Liver (tissue), 9 donors: Measurements from ENCODE around the gene NUDT22. TPM values are rescaled to one million over a fixed set of nuclear protein-coding genes. Genes with fewer than 3 reads are reported as not detected.

Source experiments
- DNase-seq: peaks from one replicate; pipeline ENCODE4 v3.0.0-alpha.2; 2017; ENCODE audit warnings: low spot score
- H3K27ac ChIP-seq, 2 donors: one replicate each; pipeline ENCODE4 v1.7.0; 2013; ENCODE audit warnings: inconsistent platforms in 2 of 2, low read length in 2 of 2, control low read depth in 1 of 2, low read depth in 1 of 2, mild to moderate bottlenecking in 1 of 2
- H3K27me3 ChIP-seq, 4 donors: one replicate each; pipeline versions ENCODE4 v1.6.1 to v1.7.0; 2013; ENCODE audit warnings: low read length in 3 of 4, inconsistent platforms in 1 of 4, mild to moderate bottlenecking in 1 of 4, moderate library complexity in 1 of 4; ENCODE audit not compliant: control insufficient read depth in 4 of 4, insufficient read depth in 4 of 4
- H3K36me3 ChIP-seq, 4 donors: one replicate each; pipeline versions ENCODE4 v1.6.1 to v1.7.0; 2013; ENCODE audit warnings: low read length in 3 of 4, mild to moderate bottlenecking in 3 of 4, low read depth in 1 of 4, moderate library complexity in 1 of 4; ENCODE audit not compliant: control insufficient read depth in 4 of 4, insufficient read depth in 3 of 4
- H3K4me1 ChIP-seq, 4 donors: one replicate each; pipeline versions ENCODE4 v1.6.1 to v1.7.0; 2013; ENCODE audit warnings: low read length in 3 of 4, mild to moderate bottlenecking in 3 of 4, moderate library complexity in 1 of 4; ENCODE audit not compliant: control insufficient read depth in 4 of 4, insufficient read depth in 4 of 4
- H3K4me3 ChIP-seq, 3 donors: one replicate each; pipeline versions ENCODE4 v1.6.1 to v1.7.0; 2013; ENCODE audit warnings: low read length in 3 of 3, control low read depth in 1 of 3, low read depth in 1 of 3, mild to moderate bottlenecking in 1 of 3
- H3K9ac ChIP-seq, 2 donors: one replicate each; pipeline ENCODE4 v1.7.0; 2013; ENCODE audit warnings: low read length in 2 of 2, mild to moderate bottlenecking in 2 of 2, moderate library complexity in 2 of 2, control low read depth in 1 of 2, low read depth in 1 of 2
- H3K9me3 ChIP-seq, 4 donors: one replicate each; pipeline versions ENCODE4 v1.6.1 to v1.7.0; 2013; ENCODE audit warnings: low read length in 3 of 4; ENCODE audit not compliant: control insufficient read depth in 4 of 4
- EGR1 ChIP-seq, 2 donors: IDR thresholded peaks; 2 replicates each; pipeline ENCODE4 v1.6.1; 2016 to 2018; ENCODE audit warnings: antibody characterized with exemption in 2 of 2, low read depth in 2 of 2
- FOXA1 ChIP-seq: IDR thresholded peaks from 2 replicates; pipeline ENCODE4 v1.6.1; 2016; ENCODE audit warnings: antibody characterized with exemption
- FOXA2 ChIP-seq: IDR thresholded peaks from 2 replicates; pipeline ENCODE4 v1.6.1; 2016; ENCODE audit warnings: antibody characterized with exemption
- GABPA ChIP-seq, 2 donors: IDR thresholded peaks in 1 of 2; conservative IDR thresholded peaks in 1 of 2; 2 replicates each; pipeline ENCODE4 v1.6.1; 2016; ENCODE audit warnings: antibody characterized with exemption in 2 of 2, mild to moderate bottlenecking in 1 of 2, moderate library complexity in 1 of 2
- HNF4A ChIP-seq, 2 donors: conservative IDR thresholded peaks; 2 replicates each; pipeline ENCODE4 v1.6.1; 2016; ENCODE audit warnings: antibody characterized with exemption in 2 of 2, mild to moderate bottlenecking in 2 of 2
- HNF4G ChIP-seq: IDR thresholded peaks from 2 replicates; pipeline ENCODE4 v1.6.1; 2016; ENCODE audit warnings: antibody characterized with exemption
- JUND ChIP-seq, 2 donors: IDR thresholded peaks; 2 replicates each; pipeline ENCODE4 v1.6.1; 2016; ENCODE audit warnings: antibody characterized with exemption in 2 of 2
- NR2F2 ChIP-seq: IDR thresholded peaks from 2 replicates; pipeline ENCODE4 v1.6.1; 2016; ENCODE audit warnings: antibody characterized with exemption
- RAD21 ChIP-seq, 2 donors: IDR thresholded peaks; 2 replicates each; pipeline ENCODE4 v1.6.1; 2016; ENCODE audit warnings: antibody characterized with exemption in 2 of 2, mild to moderate bottlenecking in 2 of 2
- RXRA ChIP-seq, 2 donors: IDR thresholded peaks; 2 replicates each; pipeline ENCODE4 v1.6.1; 2017 to 2018; ENCODE audit warnings: antibody characterized with exemption in 2 of 2, mild to moderate bottlenecking in 1 of 2
- TAF1 ChIP-seq: conservative IDR thresholded peaks from 2 replicates; pipeline ENCODE4 v1.6.1; 2016; ENCODE audit warnings: antibody characterized with exemption, mild to moderate bottlenecking
- YY1 ChIP-seq: IDR thresholded peaks from 2 replicates; pipeline ENCODE4 v1.6.1; 2016; ENCODE audit warnings: antibody characterized with exemption, mild to moderate bottlenecking
- WGBS: extraction: QIAGEN DNeasy Blood & Tissue Kit; methylation state at CpG from one replicate; pipeline ENCODE4 v1.1.7; 2013; 5-methylcytosine and 5-hydroxymethylcytosine counted together
- polyA plus RNA-seq, 2 donors: library from polyadenylated mRNA; stranded (reverse) in 1 of 2; unstranded in 1 of 2; fragments of 200-250 nt in 1 of 2; fragments of >200 nt in 1 of 2; fragmentation: Nextera tagmentation in 1 of 2; extraction: Ambion mirVana in 1 of 2; gene quantifications; one replicate each; pipeline versions ENCODE4 v1.2.1 to v1.2.3, GENCODE V29; 2013 to 2015
- total RNA-seq, 2 donors: library from RNA; depleted of rRNA; stranded (reverse); fragments of >200 nt; gene quantifications; one replicate each; pipeline ENCODE4 v1.2.3, GENCODE V29; 2014
- TF ChIP-seq, protein P1 (sequence below): IDR thresholded peaks from 2 replicates; pipeline ENCODE4 v1.6.1; 2016; ENCODE audit warnings: antibody characterized with exemption, mild to moderate bottlenecking
- donor health status: healthy.
- donor health status: healthy.
- donor health status: healthy.
- donor health status: healthy.
- donor health status: healthy.

Gene NUDT22
- total and polyA plus RNA-seq, 4 donors = 20.0 to 47.8 (median 41.2) TPM

DNA sequence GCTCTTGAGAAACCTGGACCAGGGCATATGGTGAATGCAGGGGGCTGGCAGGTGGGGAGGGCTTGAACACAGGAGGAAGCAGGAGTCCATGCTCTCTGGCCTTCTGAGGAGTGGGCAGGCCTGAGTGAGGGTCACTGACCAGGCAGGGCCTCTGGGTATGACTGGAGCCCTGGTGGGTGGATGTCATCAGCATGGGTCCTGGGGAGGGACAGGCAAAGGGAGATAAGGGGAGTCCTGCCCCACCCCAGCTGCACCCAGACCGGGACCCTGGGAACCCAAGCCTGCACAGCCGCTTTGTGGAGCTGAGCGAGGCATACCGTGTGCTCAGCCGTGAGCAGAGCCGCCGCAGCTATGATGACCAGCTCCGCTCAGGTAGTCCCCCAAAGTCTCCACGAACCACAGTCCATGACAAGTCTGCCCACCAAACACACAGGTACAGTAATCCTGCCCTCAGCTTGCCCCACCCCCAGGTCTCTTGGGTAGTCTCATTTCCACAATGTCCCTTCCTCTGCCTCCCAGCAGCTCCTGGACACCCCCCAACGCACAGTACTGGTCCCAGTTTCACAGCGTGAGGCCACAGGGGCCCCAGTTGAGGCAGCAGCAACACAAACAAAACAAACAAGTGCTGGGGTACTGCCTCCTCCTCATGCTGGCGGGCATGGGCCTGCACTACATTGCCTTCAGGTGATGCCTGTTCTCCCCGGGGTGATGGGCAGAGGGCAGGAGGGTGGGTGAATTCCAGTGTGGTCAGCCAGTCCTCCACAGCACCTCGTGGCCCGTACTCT lies 6.3 kb downstream of the NUDT22 start:
- WGBS = 93% methylated on average over 15 of the region's 15 CpGs
- TF ChIP-seq EGR1 (IDR thresholded peaks at IDR 0.05; ENCODE audit: low read depth in 2 of 2) (no peak), NR2F2 (no peak), TAF1 (no peak), HNF4A (conservative IDR thresholded peaks at IDR 0.05) (no peak), JUND (IDR thresholded peaks at IDR 0.05) (no peak), RAD21 (IDR thresholded peaks at IDR 0.05) (no peak), GABPA (IDR thresholded peaks at IDR 0.05 in 1 of 2, conservative IDR thresholded peaks at IDR 0.05 in 1 of 2) (no peak), FOXA1 (no peak), HNF4G (no peak), FOXA2 (no peak), RXRA (IDR thresholded peaks at IDR 0.05) (no peak)
- TF ChIP-seq, protein P1, sequence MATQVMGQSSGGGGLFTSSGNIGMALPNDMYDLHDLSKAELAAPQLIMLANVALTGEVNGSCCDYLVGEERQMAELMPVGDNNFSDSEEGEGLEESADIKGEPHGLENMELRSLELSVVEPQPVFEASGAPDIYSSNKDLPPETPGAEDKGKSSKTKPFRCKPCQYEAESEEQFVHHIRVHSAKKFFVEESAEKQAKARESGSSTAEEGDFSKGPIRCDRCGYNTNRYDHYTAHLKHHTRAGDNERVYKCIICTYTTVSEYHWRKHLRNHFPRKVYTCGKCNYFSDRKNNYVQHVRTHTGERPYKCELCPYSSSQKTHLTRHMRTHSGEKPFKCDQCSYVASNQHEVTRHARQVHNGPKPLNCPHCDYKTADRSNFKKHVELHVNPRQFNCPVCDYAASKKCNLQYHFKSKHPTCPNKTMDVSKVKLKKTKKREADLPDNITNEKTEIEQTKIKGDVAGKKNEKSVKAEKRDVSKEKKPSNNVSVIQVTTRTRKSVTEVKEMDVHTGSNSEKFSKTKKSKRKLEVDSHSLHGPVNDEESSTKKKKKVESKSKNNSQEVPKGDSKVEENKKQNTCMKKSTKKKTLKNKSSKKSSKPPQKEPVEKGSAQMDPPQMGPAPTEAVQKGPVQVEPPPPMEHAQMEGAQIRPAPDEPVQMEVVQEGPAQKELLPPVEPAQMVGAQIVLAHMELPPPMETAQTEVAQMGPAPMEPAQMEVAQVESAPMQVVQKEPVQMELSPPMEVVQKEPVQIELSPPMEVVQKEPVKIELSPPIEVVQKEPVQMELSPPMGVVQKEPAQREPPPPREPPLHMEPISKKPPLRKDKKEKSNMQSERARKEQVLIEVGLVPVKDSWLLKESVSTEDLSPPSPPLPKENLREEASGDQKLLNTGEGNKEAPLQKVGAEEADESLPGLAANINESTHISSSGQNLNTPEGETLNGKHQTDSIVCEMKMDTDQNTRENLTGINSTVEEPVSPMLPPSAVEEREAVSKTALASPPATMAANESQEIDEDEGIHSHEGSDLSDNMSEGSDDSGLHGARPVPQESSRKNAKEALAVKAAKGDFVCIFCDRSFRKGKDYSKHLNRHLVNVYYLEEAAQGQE = no peak
- Histone ChIP-seq H3K27ac (no peak overlapping the region), H3K4me1 (peaks cover 12 to 46% (median 29%) of the 10 kb centered on the region in 4 donors), H3K9ac (no peak overlapping the region), H3K9me3 (no peaks in the 10 kb centered on the region), H3K36me3 (no peaks in the 10 kb centered on the region), H3K27me3 (no peaks in the 10 kb centered on the region), H3K4me3 (no peak overlapping the region)
- no peak for DNase-seq

DNA sequence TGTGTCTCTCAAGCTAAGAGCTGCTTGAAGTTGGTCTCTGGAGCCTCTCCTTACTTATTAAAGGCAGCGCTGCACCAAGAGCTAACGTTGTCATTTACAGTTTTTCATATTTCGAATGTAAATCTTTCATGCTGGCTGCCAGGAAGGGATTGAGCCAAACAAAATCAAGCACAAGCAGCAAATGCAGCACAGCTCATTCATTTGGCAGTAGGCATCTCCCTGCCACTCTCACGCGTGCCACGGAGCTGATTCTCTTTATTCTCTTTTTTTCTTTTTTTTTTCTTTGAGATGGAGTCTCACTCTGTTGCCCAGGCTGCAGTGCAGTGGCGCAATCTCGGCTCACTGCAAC lies 6.9 kb downstream of the NUDT22 start:
- Histone ChIP-seq H3K4me3 (no peak overlapping the region), H3K27ac (no peak overlapping the region), H3K27me3 (no peaks in the 10 kb centered on the region), H3K9ac (no peak overlapping the region), H3K4me1 (peaks cover 15 to 49% (median 30%) of the 10 kb centered on the region in 4 donors), H3K9me3 (no peaks in the 10 kb centered on the region), H3K36me3 (no peaks in the 10 kb centered on the region)
- 94% methylated on average over 8 of the region's 8 CpGs for WGBS
- no peak for DNase-seq
- TF ChIP-seq YY1 (no peak), HNF4A (conservative IDR thresholded peaks at IDR 0.05) (no peak)
- TF ChIP-seq, protein P1 = no peak
